ENCODE data around the gene GNB3. TPM values are rescaled to one million over a fixed set of nuclear protein-coding genes. Genes with fewer than 3 reads are reported as not detected.
"Not testable (repeated sequence)": the region's sequence is repeated elsewhere in the genome, so short reads cannot be mapped to it uniquely, and the experiment has no call there.

GNB3 gene
- polyA plus RNA-seq, 1 experiment = 5.3 TPM

- Histone ChIP-seq H3K27me3 (ENCODE audit: control insufficient read depth, insufficient read depth, low read length) (no peaks in the 10 kb centered on the region), H3K36me3 (ENCODE audit: control insufficient read depth, insufficient read depth, low read length) (peaks cover 47% of the 10 kb centered on the region)
Observed at GRCh38 chr12:6863033-6863432, 22.3 kb downstream of the GNB3 start.

GRCh38 chr12:6863586-6864321 lies 23.0 kb downstream of the GNB3 start:
- ChIA-PET CTCF (interaction anchor here (1.4 to 9.7 kb wide), 3 partner anchors 9 to 11 kb away, joined by 5 to 112 read pairs (median 7); partner anchors contain the start of genes CDCA3, SPSB2 and USP5), POLR2A (no interaction called here)
- Histone ChIP-seq H3K36me3 (ENCODE audit: control insufficient read depth, insufficient read depth, low read length) (peaks cover 42% of the 10 kb centered on the region), H3K4me3 (ENCODE audit: low read depth, low read length) (no peak overlapping the region), H3K27me3 (ENCODE audit: control insufficient read depth, insufficient read depth, low read length) (no peaks in the 10 kb centered on the region)
- DNase-seq (ENCODE audit: low read depth) = no peak
- TF ChIP-seq CTCF (IDR thresholded peaks at IDR 0.05; ENCODE audit: insufficient read depth, low read depth, low read length) = no peak

More at GRCh38 chr12:6863033-6863432, 22.3 kb downstream of the GNB3 start:
- POLR2A ChIA-PET = no interaction called here
- no peak for TF ChIP-seq CTCF (IDR thresholded peaks at IDR 0.05; ENCODE audit: insufficient read depth, low read depth, low read length)
- CTCF ChIA-PET = interaction anchor here (1.4 to 1.8 kb wide), 2 partner anchors 9 to 11 kb away, joined by 5 to 7 read pairs; partner anchors contain the start of genes SPSB2 and USP5
- H3K4me3 ChIP-seq (ENCODE audit: low read depth, low read length) = no peak overlapping the region
- DNase-seq (ENCODE audit: low read depth) = no peak

GRCh38 chr12:6865307-6865706 lies 24.6 kb downstream of the GNB3 start:
- not testable (repeated sequence) for H3K27me3 ChIP-seq (ENCODE audit: control insufficient read depth, insufficient read depth, low read length); H3K4me3 ChIP-seq (ENCODE audit: low read depth, low read length); DNase-seq (ENCODE audit: low read depth)
- CTCF ChIA-PET = interaction anchor here (0.9 to 9.7 kb wide), 3 partner anchors 12 to 87 kb away, joined by 3 to 112 read pairs (median 4); partner anchors contain the start of genes CDCA3 and USP5
- H3K36me3 ChIP-seq (ENCODE audit: control insufficient read depth, insufficient read depth, low read length) = peaks cover 42% of the 10 kb centered on the region
- POLR2A ChIA-PET = interaction anchor here (4.7 kb wide), 1 partner anchor 13 kb away, joined by 34 read pairs; the partner anchor contains the start of genes CDCA3 and USP5

- ChIA-PET POLR2A (interaction anchor here (0.7 to 4.7 kb wide), 2 partner anchors 14 to 39 kb away, joined by 8 to 34 read pairs; partner anchors contain the start of genes CDCA3 and USP5), CTCF (interaction anchor here (0.9 to 9.7 kb wide), 4 partner anchors 13 to 59 kb away, joined by 3 to 112 read pairs (median 18); partner anchors contain the start of genes CDCA3 and USP5)
- DNase-seq (ENCODE audit: low read depth) = no peak
- Histone ChIP-seq H3K36me3 (ENCODE audit: control insufficient read depth, insufficient read depth, low read length) (peaks cover 42% of the 10 kb centered on the region), H3K27me3 (ENCODE audit: control insufficient read depth, insufficient read depth, low read length) (no peaks in the 10 kb centered on the region), H3K4me3 (ENCODE audit: low read depth, low read length) (no peak overlapping the region)
- no peak for TF ChIP-seq CTCF (IDR thresholded peaks at IDR 0.05; ENCODE audit: insufficient read depth, low read depth, low read length)
Observed at GRCh38 chr12:6866163-6866919, 25.6 kb downstream of the GNB3 start.

- no peak for TF ChIP-seq CTCF (IDR thresholded peaks at IDR 0.05; ENCODE audit: insufficient read depth, low read depth, low read length)
- peak overlapping the region; percentile 98 for H3K4me3 ChIP-seq (ENCODE audit: low read depth, low read length)
- H3K27me3 ChIP-seq (ENCODE audit: control insufficient read depth, insufficient read depth, low read length) = no peaks in the 10 kb centered on the region
- DNase-seq (ENCODE audit: low read depth) = no peak
- ChIA-PET CTCF (interaction anchor here (0.9 to 9.7 kb wide), 5 partner anchors 13 to 58 kb away, joined by 3 to 112 read pairs (median 9); partner anchors contain the start of genes CDCA3, ENO2 and USP5), POLR2A (interaction anchor here (0.6 to 4.7 kb wide), 4 partner anchors 15 to 333 kb away, joined by 5 to 34 read pairs (median 8); partner anchors contain the start of genes CDCA3, GAPDH and USP5)
- peaks cover 38% of the 10 kb centered on the region for H3K36me3 ChIP-seq (ENCODE audit: control insufficient read depth, insufficient read depth, low read length)
Observed at GRCh38 chr12:6866920-6867412, 26.2 kb downstream of the GNB3 start.
